Spleen (tissue), 11 donors: Measurements from ENCODE around the gene FRMD4B. TPM values are rescaled to one million over a fixed set of nuclear protein-coding genes. Genes with fewer than 3 reads are reported as not detected.
"Not testable (repeated sequence)": the region's sequence is repeated elsewhere in the genome, so short reads cannot be mapped to it uniquely, and the experiment has no call there.

Source experiments
- DNase-seq: peaks from one replicate; pipeline ENCODE4 v3.0.0-alpha.2; 2020
- H3K27ac ChIP-seq, 8 donors: fragments of 200-600 bp; sonication (generic) in 7 of 8; 1 replicate in 4 of 8; 2 replicates in 4 of 8; pipeline versions ENCODE4 v1.5.0 to v1.8.0; 2016 to 2021; ENCODE audit warnings: inconsistent platforms in 4 of 8, mild to moderate bottlenecking in 4 of 8, moderate library complexity in 1 of 8
- H3K27me3 ChIP-seq, 7 donors: fragments of 200-600 bp; sonication (generic) in 6 of 7; replicated peaks in 1 of 7; 1 replicate in 4 of 7; 2 replicates in 3 of 7; pipeline versions ENCODE4 v1.5.0 to v1.8.0; 2016 to 2021; ENCODE audit warnings: inconsistent platforms in 3 of 7, mild to moderate bottlenecking in 1 of 7
- H3K36me3 ChIP-seq, 6 donors: fragments of 200-600 bp; sonication (generic) in 5 of 6; 1 replicate in 4 of 6; 2 replicates in 2 of 6; pipeline versions ENCODE4 v1.5.0 to v1.8.0; 2016 to 2021; ENCODE audit warnings: inconsistent platforms in 2 of 6
- H3K4me1 ChIP-seq, 6 donors: fragments of 200-600 bp; sonication (generic) in 5 of 6; 1 replicate in 3 of 6; 2 replicates in 3 of 6; pipeline versions ENCODE4 v1.5.0 to v1.8.0; 2016 to 2021; ENCODE audit warnings: inconsistent platforms in 3 of 6
- H3K4me3 ChIP-seq, 8 donors: fragments of 200-600 bp; sonication (generic) in 7 of 8; 1 replicate in 4 of 8; 2 replicates in 4 of 8; pipeline versions ENCODE4 v1.5.0 to v1.8.0; 2016 to 2021; ENCODE audit warnings: inconsistent platforms in 4 of 8, mild to moderate bottlenecking in 4 of 8, moderate library complexity in 2 of 8
- H3K9me3 ChIP-seq, 8 donors: fragments of 200-600 bp; sonication (generic) in 7 of 8; 1 replicate in 4 of 8; 2 replicates in 4 of 8; pipeline versions ENCODE4 v1.5.0 to v1.8.0; 2016 to 2021; ENCODE audit warnings: inconsistent platforms in 4 of 8
- POLR2A ChIP-seq, 3 donors: fragments of 450-650 bp; IDR thresholded peaks; one replicate each; pipeline ENCODE4 v1.5.1; 2017; ENCODE audit warnings: antibody characterized with exemption in 3 of 3, mild to moderate bottlenecking in 1 of 3
- POLR2AphosphoS5 ChIP-seq, 3 donors: sonication (generic); formaldehyde crosslinking; IDR thresholded peaks; one replicate each; pipeline ENCODE4 v1.5.1; 2017; ENCODE audit warnings: antibody characterized with exemption in 3 of 3
- WGBS, 5 donors: extraction: QIAGEN DNeasy Blood & Tissue Kit in 3 of 5; methylation state at CpG; one replicate each; pipeline versions ENCODE4 v1.1.5 to v1.1.7; 2013 to 2018; 5-methylcytosine and 5-hydroxymethylcytosine counted together
- intact Hi-C: fragments of 100-400 bp; cut with DNase I; formaldehyde crosslinking; loops from one replicate; pipeline ENCODE4 v1.15.0; 2023; ENCODE audit warnings: low total_unique reads
- polyA plus RNA-seq, 3 donors: library from polyadenylated mRNA; stranded (reverse); fragments of 200-250 nt; gene quantifications; one replicate each; pipeline ENCODE4 v1.2.1, GENCODE V29; 2013
- total RNA-seq, 7 donors: library from RNA; depleted of rRNA in 3 of 7; stranded (reverse); fragments of >200 nt in 3 of 7; fragmentation: NEBNext Ultra II Directional in 4 of 7; extraction: Animal tissue kit (Norgen Biotek cat#: 25700) in 4 of 7; gene quantifications; one replicate each; pipeline versions ENCODE4 v1.1.0 to v1.2.1, GENCODE V29; 2016 to 2021
- TF ChIP-seq, protein P1 (sequence below), 11 experiments: fragments of 200-600 bp in 7 of 11; fragments of 450-650 bp in 4 of 11; sonication (generic) in 4 of 11; IDR thresholded peaks in 8 of 11; conservative IDR thresholded peaks in 3 of 11; 1 replicate in 7 of 11; 2 replicates in 4 of 11; pipeline versions ENCODE4 v1.4.0 to v1.8.0; 2016 to 2021; ENCODE audit warnings: antibody characterized with exemption in 11 of 11, inconsistent platforms in 4 of 11, mild to moderate bottlenecking in 1 of 11
- donor health status: healthy with polysubstance abuse.
- donor health status: DM: no; HTN: no; CAD: no; lungs with moderate emphysema.
- donor health status: DM: no; HTN: no; CAD: no.
- donor health status: Bipolar disorder and iron deficiency.
- donor health status: healthy.
- donor health status: DM: no; HTN: no; CAD: no.
- donor health status: DM: yes; HTN: yes; CAD: no.

The FRMD4B gene
- total and polyA plus RNA-seq, 10 donors = 8.1 to 143 (median 112) TPM

DNA sequence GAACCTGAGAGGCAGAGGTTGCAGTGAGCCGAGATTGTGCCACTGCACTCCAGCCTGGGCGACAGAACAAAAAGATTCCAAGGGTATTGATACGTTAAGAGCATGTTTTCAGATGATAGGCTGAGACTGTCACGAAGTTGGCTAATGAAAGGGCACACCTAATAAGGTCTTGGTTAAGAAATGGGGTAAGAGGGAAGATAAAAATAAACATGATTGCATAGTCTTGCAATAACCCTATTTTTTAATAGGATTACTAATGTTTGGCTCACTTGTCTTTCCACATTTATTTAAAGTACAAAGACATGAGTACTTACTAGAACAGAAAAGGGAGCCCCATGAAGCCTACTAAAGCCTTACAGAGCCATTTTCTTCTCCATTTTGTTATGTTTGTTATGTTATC is 109.0 kb downstream of the FRMD4B start:
- Histone ChIP-seq H3K9me3 (no peaks in the 10 kb centered on the region), H3K4me1 (peaks cover 0 to 3% (median 0%) of the 10 kb centered on the region in 6 donors), H3K4me3 (no peak overlapping the region), H3K36me3 (peaks cover 0 to 12% (median 0%) of the 10 kb centered on the region in 6 donors), H3K27ac (no peak overlapping the region), H3K27me3 (no peaks in the 10 kb centered on the region)
- no peak for DNase-seq
- intact Hi-C loops = no loop called here
- 90 to 99% (median 92%) methylated on average over 4 of the region's 4 CpGs for WGBS, 5 donors
- no peak for TF ChIP-seq POLR2A (IDR thresholded peaks at IDR 0.05)

DNA sequence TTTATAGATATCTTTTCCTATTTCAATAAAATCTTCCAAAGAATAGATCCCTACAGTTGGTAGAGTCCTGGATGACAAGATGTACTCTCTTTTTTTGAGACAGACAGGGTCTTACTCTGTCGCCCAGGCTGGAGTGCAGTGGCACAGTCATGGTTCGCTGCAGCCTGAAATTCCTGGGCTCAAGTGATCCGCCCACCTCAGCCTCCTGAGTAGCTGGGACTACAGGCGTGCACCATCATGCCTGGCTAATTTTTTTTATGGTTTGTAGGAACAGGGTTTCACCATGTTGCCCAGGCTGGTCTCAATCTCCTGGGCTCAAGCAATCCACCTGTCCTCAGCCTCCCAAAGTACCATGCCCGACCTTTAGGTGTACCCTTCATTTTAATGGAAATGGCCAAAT is 109.7 kb downstream of the FRMD4B start:
- WGBS, 5 donors = 91 to 97% (median 94%) methylated on average over 5 of the region's 5 CpGs
- H3K4me1 ChIP-seq, H3K27me3 ChIP-seq, DNase-seq, H3K4me3 ChIP-seq, H3K27ac ChIP-seq, intact Hi-C loops, H3K9me3 ChIP-seq: not testable (repeated sequence)
- H3K36me3 ChIP-seq = peaks cover 0 to 11% (median 0%) of the 10 kb centered on the region in 6 donors

DNA sequence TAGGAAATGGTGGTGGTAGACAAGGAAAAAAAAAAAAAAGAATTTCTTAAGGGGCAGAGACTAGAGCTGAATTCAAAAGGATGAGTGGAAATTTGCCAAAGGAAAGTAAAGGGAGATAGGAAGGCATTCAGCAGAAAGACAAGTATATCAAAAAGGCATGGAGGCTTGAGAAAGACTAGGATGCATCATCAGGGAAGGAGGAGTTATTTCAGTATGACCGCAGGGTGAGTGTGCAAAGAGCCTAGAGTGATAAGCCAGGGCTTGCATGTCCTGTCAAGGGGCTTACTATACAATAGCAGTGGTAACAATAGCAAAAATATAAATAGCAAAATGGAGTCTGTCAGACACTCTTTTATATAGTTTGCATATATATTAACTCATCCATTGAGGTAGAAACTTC is 112.0 kb downstream of the FRMD4B start:
- DNase-seq = no peak
- H3K27ac ChIP-seq = no peak overlapping the region
- 81 to 100% (median 93%) methylated on average over 1 of the region's 1 CpG for WGBS, 5 donors
- H3K9me3 ChIP-seq = no peaks in the 10 kb centered on the region
- H3K36me3 ChIP-seq = peaks cover 0 to 4% (median 0%) of the 10 kb centered on the region in 6 donors
- no peak overlapping the region for H3K4me3 ChIP-seq
- H3K27me3 ChIP-seq = no peaks in the 10 kb centered on the region
- intact Hi-C loops = no loop called here
- TF ChIP-seq, protein P1, sequence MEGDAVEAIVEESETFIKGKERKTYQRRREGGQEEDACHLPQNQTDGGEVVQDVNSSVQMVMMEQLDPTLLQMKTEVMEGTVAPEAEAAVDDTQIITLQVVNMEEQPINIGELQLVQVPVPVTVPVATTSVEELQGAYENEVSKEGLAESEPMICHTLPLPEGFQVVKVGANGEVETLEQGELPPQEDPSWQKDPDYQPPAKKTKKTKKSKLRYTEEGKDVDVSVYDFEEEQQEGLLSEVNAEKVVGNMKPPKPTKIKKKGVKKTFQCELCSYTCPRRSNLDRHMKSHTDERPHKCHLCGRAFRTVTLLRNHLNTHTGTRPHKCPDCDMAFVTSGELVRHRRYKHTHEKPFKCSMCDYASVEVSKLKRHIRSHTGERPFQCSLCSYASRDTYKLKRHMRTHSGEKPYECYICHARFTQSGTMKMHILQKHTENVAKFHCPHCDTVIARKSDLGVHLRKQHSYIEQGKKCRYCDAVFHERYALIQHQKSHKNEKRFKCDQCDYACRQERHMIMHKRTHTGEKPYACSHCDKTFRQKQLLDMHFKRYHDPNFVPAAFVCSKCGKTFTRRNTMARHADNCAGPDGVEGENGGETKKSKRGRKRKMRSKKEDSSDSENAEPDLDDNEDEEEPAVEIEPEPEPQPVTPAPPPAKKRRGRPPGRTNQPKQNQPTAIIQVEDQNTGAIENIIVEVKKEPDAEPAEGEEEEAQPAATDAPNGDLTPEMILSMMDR (IDR thresholded peaks at IDR 0.05 in 8 of 11, conservative IDR thresholded peaks at IDR 0.05 in 3 of 11) = no peak
- TF ChIP-seq POLR2A (IDR thresholded peaks at IDR 0.05) = no peak
- TF ChIP-seq POLR2AphosphoS5 (IDR thresholded peaks at IDR 0.05) = no peak
- no peaks in the 10 kb centered on the region for H3K4me1 ChIP-seq

DNA sequence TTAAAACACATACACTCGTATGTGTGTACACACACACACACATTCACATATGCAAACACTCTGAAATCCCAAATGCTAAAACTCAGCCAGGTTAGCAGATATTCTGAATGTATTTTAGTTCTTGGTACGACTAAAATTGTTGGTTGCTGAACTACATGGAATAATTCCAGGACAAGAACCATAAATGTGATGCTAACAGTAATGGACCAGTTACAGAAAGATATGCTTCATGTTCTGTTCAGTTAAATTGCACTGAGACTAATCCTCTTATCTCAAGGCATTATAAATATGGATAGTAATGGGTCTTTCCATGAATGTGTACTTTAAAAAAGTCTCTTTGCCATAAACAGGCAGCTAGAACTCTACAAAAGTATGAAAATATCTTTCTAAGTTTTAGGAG is 113.3 kb downstream of the FRMD4B start:
- WGBS, 5 donors = 80 to 96% (median 88%) methylated on average over 2 of the region's 2 CpGs
- intact Hi-C loops = no loop called here

DNA sequence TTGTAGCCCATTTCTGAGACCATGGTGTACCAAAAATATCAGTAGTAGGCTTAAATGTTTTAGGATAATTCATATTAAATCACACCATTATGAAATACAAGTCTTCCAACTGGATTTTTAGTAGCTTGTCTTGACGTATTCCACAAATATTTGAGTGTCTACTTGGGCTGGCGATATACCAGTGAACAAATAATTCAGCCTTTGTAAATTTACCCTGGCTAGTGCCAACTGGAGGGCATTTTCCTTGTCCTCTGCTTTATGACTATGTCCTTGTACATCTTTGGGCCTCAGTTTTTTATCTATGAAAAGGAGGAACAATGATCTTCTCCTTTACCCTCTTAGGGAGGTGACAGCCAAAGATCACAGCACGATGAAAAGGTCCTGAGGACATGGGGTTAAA is 114.8 kb downstream of the FRMD4B start:
- DNase-seq = no peak
- Histone ChIP-seq H3K9me3 (no peaks in the 10 kb centered on the region), H3K4me3 (no peak overlapping the region), H3K27me3 (no peaks in the 10 kb centered on the region), H3K4me1 (no peaks in the 10 kb centered on the region), H3K27ac (no peak overlapping the region), H3K36me3 (no peaks in the 10 kb centered on the region)
- intact Hi-C loops = no loop called here
- 88 to 98% (median 95%) methylated on average over 3 of the region's 3 CpGs for WGBS, 5 donors
- TF ChIP-seq, protein P1 (IDR thresholded peaks at IDR 0.05 in 8 of 11, conservative IDR thresholded peaks at IDR 0.05 in 3 of 11) = no peak
- TF ChIP-seq POLR2AphosphoS5 (IDR thresholded peaks at IDR 0.05) = no peak
- no peak for TF ChIP-seq POLR2A (IDR thresholded peaks at IDR 0.05)

More for the DNA sequence above, 113.3 kb downstream of the FRMD4B start:
- DNase-seq = no peak
- Histone ChIP-seq H3K4me3 (no peak overlapping the region), H3K27ac (no peak overlapping the region), H3K27me3 (no peaks in the 10 kb centered on the region), H3K36me3 (no peaks in the 10 kb centered on the region), H3K4me1 (no peaks in the 10 kb centered on the region), H3K9me3 (no peaks in the 10 kb centered on the region)
- TF ChIP-seq, protein P1 (IDR thresholded peaks at IDR 0.05 in 8 of 11, conservative IDR thresholded peaks at IDR 0.05 in 3 of 11) = no peak
- TF ChIP-seq POLR2A (IDR thresholded peaks at IDR 0.05) = no peak
- TF ChIP-seq POLR2AphosphoS5 (IDR thresholded peaks at IDR 0.05) = no peak
